ENCODE results near the gene PDCD1LG2.
A peak's percentile ranks its signal among the peaks of the same experiment; 100 is the strongest.

The PDCD1LG2 gene

GRCh38 chr9:5566054-5566618 lies 55.8 kb downstream of the PDCD1LG2 start:
- H3K27me3 ChIP-seq (ENCODE audit: control insufficient read depth, low read length), result no peaks in the 10 kb centered on the region
- H3K9me3 ChIP-seq (ENCODE audit: control insufficient read depth, insufficient read depth, low read length), result no peaks in the 10 kb centered on the region
- no peak overlapping the region for H3K27ac ChIP-seq (ENCODE audit: low read depth, low read length)
- no peaks in the 10 kb centered on the region for H3F3A ChIP-seq (ENCODE audit: control insufficient read depth, insufficient read depth)
- TF ChIP-seq CTCF (IDR thresholded peaks at IDR 0.05; ENCODE audit: low read depth, low read length, poor library complexity, severe bottlenecking) (no peak), EZH2phosphoT487 (IDR thresholded peaks at IDR 0.05; ENCODE audit: borderline replicate concordance, low read length) (no peak)
- peaks cover 16% of the 10 kb centered on the region for H3K4me1 ChIP-seq (ENCODE audit: control insufficient read depth, low read length)
- no peaks in the 10 kb centered on the region for H3K36me3 ChIP-seq (ENCODE audit: control insufficient read depth, low read length)
- no peaks in the 10 kb centered on the region for H3K79me2 ChIP-seq (ENCODE audit: control insufficient read depth, low read length)
- no peaks in the 10 kb centered on the region for H4K20me1 ChIP-seq (ENCODE audit: control insufficient read depth, insufficient read depth, low read depth, low read length)
- no peaks in the 10 kb centered on the region for H3K9me2 ChIP-seq (replicated peaks; ENCODE audit: control insufficient read depth, low read length)
- H3K4me3 ChIP-seq (ENCODE audit: low read length), result no peak overlapping the region
- H3K4me2 ChIP-seq (ENCODE audit: low read length), result peak overlapping the region; percentile 7; the same call in 1 of the 2 replicates

DNA sequence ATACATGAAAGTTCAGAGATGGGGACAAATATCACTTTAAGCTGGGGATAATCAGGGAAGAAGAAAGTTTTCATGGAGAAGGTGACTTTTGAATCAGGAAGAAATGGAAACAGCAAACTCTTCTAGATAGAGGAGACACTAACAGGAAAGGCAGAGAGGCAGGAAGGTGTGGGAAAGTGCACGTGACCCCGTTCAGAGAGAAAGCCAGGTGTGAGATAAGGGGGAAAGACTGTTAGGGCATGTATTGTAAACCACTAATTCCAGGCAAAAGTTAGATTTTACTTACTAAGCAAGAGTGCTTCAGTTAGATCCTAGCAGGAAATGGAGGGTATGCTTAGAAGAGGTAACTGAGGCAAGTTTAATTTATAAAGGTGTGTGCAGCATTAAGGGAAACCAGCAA lies 58.5 kb downstream of the PDCD1LG2 start:
- no peaks in the 10 kb centered on the region for H4K20me1 ChIP-seq (ENCODE audit: control insufficient read depth, insufficient read depth, low read depth, low read length)
- no peak overlapping the region for H3K4me3 ChIP-seq (ENCODE audit: low read length)
- H3K79me2 ChIP-seq (ENCODE audit: control insufficient read depth, low read length), result no peaks in the 10 kb centered on the region
- H3F3A ChIP-seq (ENCODE audit: control insufficient read depth, insufficient read depth), result no peaks in the 10 kb centered on the region
- no peaks in the 10 kb centered on the region for H3K36me3 ChIP-seq (ENCODE audit: control insufficient read depth, low read length)
- no peaks in the 10 kb centered on the region for H3K9me2 ChIP-seq (replicated peaks; ENCODE audit: control insufficient read depth, low read length)
- no peak overlapping the region for H3K4me2 ChIP-seq (ENCODE audit: low read length)
- TF ChIP-seq EZH2phosphoT487 (IDR thresholded peaks at IDR 0.05; ENCODE audit: borderline replicate concordance, low read length) (no peak), CTCF (IDR thresholded peaks at IDR 0.05; ENCODE audit: low read depth, low read length, poor library complexity, severe bottlenecking) (no peak)
- peaks cover 16% of the 10 kb centered on the region for H3K4me1 ChIP-seq (ENCODE audit: control insufficient read depth, low read length)
- no peaks in the 10 kb centered on the region for H3K27me3 ChIP-seq (ENCODE audit: control insufficient read depth, low read length)
- no peaks in the 10 kb centered on the region for H3K9me3 ChIP-seq (ENCODE audit: control insufficient read depth, insufficient read depth, low read length)
- H3K27ac ChIP-seq (ENCODE audit: low read depth, low read length), result no peak overlapping the region

DNA sequence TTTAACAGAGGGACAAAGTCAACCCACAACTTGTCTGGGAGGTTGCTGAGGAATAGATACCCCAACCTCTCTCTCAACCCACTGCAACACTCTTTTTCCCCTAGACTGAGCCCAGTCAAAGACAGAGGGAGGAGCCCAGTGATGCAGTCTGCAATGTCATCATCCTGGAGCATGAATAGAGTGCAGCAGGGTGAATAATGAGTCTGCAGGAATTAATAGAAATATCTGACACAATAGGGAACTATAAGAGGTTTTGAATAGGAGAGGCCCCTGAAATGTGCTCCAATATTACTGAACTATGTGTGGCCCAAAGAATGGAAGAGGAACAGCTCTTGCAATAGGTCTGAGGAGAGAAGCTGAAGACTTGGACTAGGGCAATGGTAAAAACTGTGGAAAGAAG lies 59.1 kb downstream of the PDCD1LG2 start:
- Histone ChIP-seq H3K4me3 (ENCODE audit: low read length) (no peak overlapping the region), H4K20me1 (ENCODE audit: control insufficient read depth, insufficient read depth, low read depth, low read length) (no peaks in the 10 kb centered on the region), H3K9me3 (ENCODE audit: control insufficient read depth, insufficient read depth, low read length) (no peaks in the 10 kb centered on the region), H3K27me3 (ENCODE audit: control insufficient read depth, low read length) (no peaks in the 10 kb centered on the region), H3K36me3 (ENCODE audit: control insufficient read depth, low read length) (no peaks in the 10 kb centered on the region), H3K4me2 (ENCODE audit: low read length) (no peak overlapping the region), H3K4me1 (ENCODE audit: control insufficient read depth, low read length) (peaks cover 16% of the 10 kb centered on the region), H3K9me2 (replicated peaks; ENCODE audit: control insufficient read depth, low read length) (no peaks in the 10 kb centered on the region), H3F3A (ENCODE audit: control insufficient read depth, insufficient read depth) (no peaks in the 10 kb centered on the region), H3K27ac (ENCODE audit: low read depth, low read length) (no peak overlapping the region), H3K79me2 (ENCODE audit: control insufficient read depth, low read length) (no peaks in the 10 kb centered on the region)
- no peak for TF ChIP-seq CTCF (IDR thresholded peaks at IDR 0.05; ENCODE audit: low read depth, low read length, poor library complexity, severe bottlenecking)
- no peak for TF ChIP-seq EZH2phosphoT487 (IDR thresholded peaks at IDR 0.05; ENCODE audit: borderline replicate concordance, low read length)
